Neural cell (in vitro differentiated cells): ENCODE measurements around the gene SKP1.

ENCODE experiments used
- POLR2AphosphoS5 ChIP-seq: IDR thresholded peaks from 2 replicates; pipeline ENCODE4 v1.6.1; 2012
- TAF1 ChIP-seq: IDR thresholded peaks from 2 replicates; pipeline ENCODE4 v1.6.1; 2012; ENCODE audit warnings: low read depth
- TF ChIP-seq, protein P1 (sequence below): fragments of 450-650 bp; IDR thresholded peaks from 2 replicates; pipeline ENCODE4 v1.5.1; 2014; ENCODE audit warnings: antibody characterized with exemption, mild to moderate bottlenecking, moderate library complexity; ENCODE audit not compliant: poor library complexity, severe bottlenecking

DNA sequence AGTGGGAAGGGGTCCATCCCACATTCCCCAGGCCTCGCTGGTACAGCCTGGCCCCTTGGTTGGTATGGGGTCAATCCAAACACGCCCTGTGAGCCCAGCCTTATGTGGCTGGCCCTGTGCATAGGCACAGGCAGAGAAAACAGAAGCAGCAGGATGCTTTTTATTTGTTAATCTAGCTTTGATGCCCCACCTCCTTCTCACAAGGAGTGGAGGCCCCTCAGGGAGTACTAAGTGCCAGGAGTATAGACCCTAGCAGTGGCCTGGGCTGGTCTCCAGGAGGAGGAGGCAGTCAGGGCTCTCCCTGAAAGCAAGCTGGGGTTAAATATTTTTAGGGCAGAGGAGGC, 76.8 kb downstream of the SKP1 start:
- TF ChIP-seq TAF1 (no peak), POLR2AphosphoS5 (no peak)
- TF ChIP-seq, protein P1, sequence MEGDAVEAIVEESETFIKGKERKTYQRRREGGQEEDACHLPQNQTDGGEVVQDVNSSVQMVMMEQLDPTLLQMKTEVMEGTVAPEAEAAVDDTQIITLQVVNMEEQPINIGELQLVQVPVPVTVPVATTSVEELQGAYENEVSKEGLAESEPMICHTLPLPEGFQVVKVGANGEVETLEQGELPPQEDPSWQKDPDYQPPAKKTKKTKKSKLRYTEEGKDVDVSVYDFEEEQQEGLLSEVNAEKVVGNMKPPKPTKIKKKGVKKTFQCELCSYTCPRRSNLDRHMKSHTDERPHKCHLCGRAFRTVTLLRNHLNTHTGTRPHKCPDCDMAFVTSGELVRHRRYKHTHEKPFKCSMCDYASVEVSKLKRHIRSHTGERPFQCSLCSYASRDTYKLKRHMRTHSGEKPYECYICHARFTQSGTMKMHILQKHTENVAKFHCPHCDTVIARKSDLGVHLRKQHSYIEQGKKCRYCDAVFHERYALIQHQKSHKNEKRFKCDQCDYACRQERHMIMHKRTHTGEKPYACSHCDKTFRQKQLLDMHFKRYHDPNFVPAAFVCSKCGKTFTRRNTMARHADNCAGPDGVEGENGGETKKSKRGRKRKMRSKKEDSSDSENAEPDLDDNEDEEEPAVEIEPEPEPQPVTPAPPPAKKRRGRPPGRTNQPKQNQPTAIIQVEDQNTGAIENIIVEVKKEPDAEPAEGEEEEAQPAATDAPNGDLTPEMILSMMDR: no peak
